HG03354 (cell line): ENCODE measurements around the gene PCNP.
"Not testable (repeated sequence)": the region's sequence is repeated elsewhere in the genome, so short reads cannot be mapped to it uniquely, and the experiment has no call there.

ENCODE experiments used
- ATAC-seq: cut with Tn5 transposase; IDR thresholded peaks from one replicate; pipeline ENCODE4 v1.9.1; 2021; ENCODE audit warnings: mild to moderate bottlenecking; ENCODE audit not compliant: unreplicated experiment, poor library complexity, severe bottlenecking

The PCNP gene

GRCh38 chr3:101573449-101574387 is at the start of gene PCNP:
TSS of gene PCNP (plus strand) at chr3:101574180. CDS start at chr3:101574216, 36 bp downstream.
- peak; percentile 90 for ATAC-seq

GRCh38 chr3:101527441-101527840 is 46.5 kb upstream of the PCNP start:
- no peak for ATAC-seq

GRCh38 chr3:101527906-101528305 is 46.1 kb upstream of the PCNP start:
- ATAC-seq, result no peak

GRCh38 chr3:101529816-101530685 is 43.9 kb upstream of the PCNP start:
- ATAC-seq, result no peak

GRCh38 chr3:101530686-101531047 is 43.3 kb upstream of the PCNP start:
- no peak for ATAC-seq

- ATAC-seq, result no peak
Measured at GRCh38 chr3:101531473-101532086, 42.4 kb upstream of the PCNP start.

GRCh38 chr3:101532783-101533602 is 41.0 kb upstream of the PCNP start:
- ATAC-seq, result no peak

- no peak for ATAC-seq
Measured at GRCh38 chr3:101533603-101533968, 40.4 kb upstream of the PCNP start.

GRCh38 chr3:101535221-101535620 is 38.8 kb upstream of the PCNP start:
- no peak for ATAC-seq

- ATAC-seq, result no peak
Measured at GRCh38 chr3:101536266-101536665, 37.7 kb upstream of the PCNP start.

GRCh38 chr3:101536955-101537354 is 37.0 kb upstream of the PCNP start:
- not testable (repeated sequence) for ATAC-seq

- no peak for ATAC-seq
Measured at GRCh38 chr3:101542957-101543356, 31.0 kb upstream of the PCNP start.

GRCh38 chr3:101544161-101544850 is 29.7 kb upstream of the PCNP start:
- ATAC-seq, result no peak

GRCh38 chr3:101548527-101549105 is 25.4 kb upstream of the PCNP start:
- no peak for ATAC-seq

- no peak for ATAC-seq
Measured at GRCh38 chr3:101549473-101549872, 24.5 kb upstream of the PCNP start.

- ATAC-seq, result not testable (repeated sequence)
Measured at GRCh38 chr3:101551359-101552081, 22.5 kb upstream of the PCNP start.

GRCh38 chr3:101553381-101553780 is 20.6 kb upstream of the PCNP start:
- ATAC-seq, result not testable (repeated sequence)

GRCh38 chr3:101556064-101556463 is 17.9 kb upstream of the PCNP start:
- ATAC-seq, result no peak
